HFFc6 (cell line): ENCODE measurements around the gene MKI67. TPM values are rescaled to one million over a fixed set of nuclear protein-coding genes. Genes with fewer than 3 reads are reported as not detected.

Source experiments
- DNase-seq: peaks from one replicate; pipeline ENCODE4 v3.0.0-alpha.2; 2018
- H3K27ac Mint-ChIP-seq: 2 replicates; pipeline ENCODE4 v1.8.0; 2020; ENCODE audit warnings: mild to moderate bottlenecking, mixed read lengths
- H3K27me3 Mint-ChIP-seq: 2 replicates; pipeline ENCODE4 v1.8.0; 2021; ENCODE audit warnings: mild to moderate bottlenecking, moderate library complexity, mixed read lengths; ENCODE audit not compliant: insufficient read depth
- H3K36me3 Mint-ChIP-seq: 2 replicates; pipeline ENCODE4 v1.8.0; 2021; ENCODE audit warnings: low read depth, mixed read lengths
- H3K4me1 Mint-ChIP-seq: 2 replicates; pipeline ENCODE4 v1.8.0; 2020; ENCODE audit warnings: low read depth, mixed read lengths
- H3K4me3 Mint-ChIP-seq: 2 replicates; pipeline ENCODE4 v1.8.0; 2020; ENCODE audit warnings: mild to moderate bottlenecking, moderate library complexity, mixed read lengths
- H3K9me3 Mint-ChIP-seq: 2 replicates; pipeline ENCODE4 v1.8.0; 2020; ENCODE audit warnings: mild to moderate bottlenecking, mixed read lengths
- CTCF ChIP-seq: fragments of 200-600 bp; sonication (generic); IDR thresholded peaks from 2 replicates; pipeline ENCODE4 v1.5.0; 2021; ENCODE audit warnings: antibody characterized with exemption, mild to moderate bottlenecking
- total RNA-seq, 6 experiments: library from RNA; stranded (reverse); fragmentation: NEBNext Ultra II Directional; extraction: Animal tissue kit (Norgen Biotek cat#: 25700); gene quantifications; 2 replicates in 1 of 6; 3 replicates in 5 of 6; pipeline ENCODE4 v1.2.3, GENCODE V29; 2021

Gene MKI67
- total RNA-seq, 6 experiments from 2014 or later = 38.2 to 77.0 (median 70.0) TPM

- H3K4me3 Mint-ChIP-seq = no peak overlapping the region
- H3K9me3 Mint-ChIP-seq = no peaks in the 10 kb centered on the region
Measured at GRCh38 chr10:128113026-128113425, 13.2 kb downstream of the MKI67 start.

GRCh38 chr10:128111696-128112095 is 14.5 kb downstream of the MKI67 start:
- H3K36me3 Mint-ChIP-seq = peaks cover 50% of the 10 kb centered on the region
- H3K27ac Mint-ChIP-seq = no peak overlapping the region
- no peak overlapping the region for H3K4me3 Mint-ChIP-seq
- TF ChIP-seq CTCF = no peak
- no peaks in the 10 kb centered on the region for H3K9me3 Mint-ChIP-seq
- DNase-seq = no peak
- H3K4me1 Mint-ChIP-seq = peaks cover 15% of the 10 kb centered on the region
- H3K27me3 Mint-ChIP-seq = no peaks in the 10 kb centered on the region; the same call in 1 of the 2 replicates

More at GRCh38 chr10:128113026-128113425, 13.2 kb downstream of the MKI67 start:
- Mint-ChIP-seq H3K27ac (no peak overlapping the region), H3K36me3 (peaks cover 50% of the 10 kb centered on the region), H3K27me3 (no peaks in the 10 kb centered on the region; the same call in 1 of the 2 replicates), H3K4me1 (peaks cover 20% of the 10 kb centered on the region)
- DNase-seq = no peak
- TF ChIP-seq CTCF = no peak

GRCh38 chr10:128110339-128110738 is 15.9 kb downstream of the MKI67 start:
- no peak for DNase-seq
- TF ChIP-seq CTCF = no peak
- peaks cover 38% of the 10 kb centered on the region for H3K36me3 Mint-ChIP-seq
- H3K27me3 Mint-ChIP-seq = no peaks in the 10 kb centered on the region; the same call in 1 of the 2 replicates
- no peaks in the 10 kb centered on the region for H3K9me3 Mint-ChIP-seq
- no peak overlapping the region for H3K27ac Mint-ChIP-seq
- 0 out of 2 replicates have a peak, but pooled peaks cover 2% of the 10 kb centered on the region for H3K4me1 Mint-ChIP-seq
- no peak overlapping the region for H3K4me3 Mint-ChIP-seq

DNA sequence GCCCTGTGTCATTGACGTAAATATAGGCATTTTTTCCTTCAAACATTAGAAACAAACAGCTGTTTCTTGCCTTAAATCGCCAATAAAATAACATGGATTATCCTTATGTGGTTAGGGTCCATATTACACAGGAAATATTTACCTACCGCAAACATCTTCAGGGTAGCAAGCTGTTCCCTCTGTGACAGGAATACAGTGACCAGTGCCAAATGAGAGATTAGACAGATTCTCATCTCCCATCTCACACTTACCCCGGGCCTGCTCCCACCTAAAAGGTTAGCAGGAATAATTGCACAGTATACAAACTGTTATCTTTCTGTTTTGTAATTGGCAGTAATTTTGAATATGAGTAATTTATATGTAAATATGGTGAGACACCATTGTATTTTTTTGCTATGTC is 16.5 kb downstream of the MKI67 start:
- peaks cover 35% of the 10 kb centered on the region for H3K36me3 Mint-ChIP-seq

DNA sequence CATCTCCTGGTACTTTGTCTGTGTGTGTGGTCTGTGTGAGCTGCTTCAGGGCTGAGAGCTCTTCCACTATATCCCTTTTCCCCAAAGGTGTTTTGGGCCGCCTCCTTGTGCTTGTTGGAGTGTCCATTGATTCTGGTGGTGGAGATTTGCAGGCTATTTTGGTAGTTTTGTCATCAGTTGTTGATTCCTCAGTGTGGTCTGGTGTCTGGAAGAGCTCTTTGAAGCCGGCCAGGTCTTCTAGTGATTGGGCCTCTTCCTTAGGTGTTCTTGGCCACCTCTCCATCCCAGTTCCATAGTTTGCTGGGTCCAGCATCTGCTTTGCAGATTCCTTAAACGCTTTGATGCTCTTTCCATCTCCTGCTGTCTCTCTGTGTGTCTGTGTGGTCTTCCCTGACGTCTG is 20.8 kb downstream of the MKI67 start:
- H3K4me3 Mint-ChIP-seq = no peak overlapping the region
- no peak for TF ChIP-seq CTCF
- H3K36me3 Mint-ChIP-seq = peaks cover 22% of the 10 kb centered on the region
- H3K4me1 Mint-ChIP-seq = no peaks in the 10 kb centered on the region
- no peaks in the 10 kb centered on the region for H3K27me3 Mint-ChIP-seq
- no peak for DNase-seq
- H3K27ac Mint-ChIP-seq = no peak overlapping the region
- no peaks in the 10 kb centered on the region for H3K9me3 Mint-ChIP-seq

More for the DNA sequence above, 16.5 kb downstream of the MKI67 start:
- no peaks in the 10 kb centered on the region for H3K4me1 Mint-ChIP-seq
- H3K27me3 Mint-ChIP-seq = no peaks in the 10 kb centered on the region; the same call in 1 of the 2 replicates
- H3K4me3 Mint-ChIP-seq = no peak overlapping the region
- H3K9me3 Mint-ChIP-seq = no peaks in the 10 kb centered on the region
- DNase-seq = no peak
- no peak overlapping the region for H3K27ac Mint-ChIP-seq
- TF ChIP-seq CTCF = no peak
